WI38 (cell line): ENCODE measurements around the gene ZNF724.
"Not testable (repeated sequence)": the region's sequence is repeated elsewhere in the genome, so short reads cannot be mapped to it uniquely, and the experiment has no call there.

Experiments
- H3K4me3 ChIP-seq: 2 replicates; pipeline ENCODE4 v1.5.1; 2011; ENCODE audit warnings: low read depth, mild to moderate bottlenecking, control low read depth, low read length
- TF ChIP-seq, protein P1 (sequence below): IDR thresholded peaks from 2 replicates; pipeline ENCODE4 v1.5.1; 2012; ENCODE audit warnings: low read depth, mild to moderate bottlenecking, control low read depth, low read length

ZNF724 gene

GRCh38 chr19:23281663-23282276, 31.6 kb upstream of the ZNF724 start:
- TF ChIP-seq, protein P1, sequence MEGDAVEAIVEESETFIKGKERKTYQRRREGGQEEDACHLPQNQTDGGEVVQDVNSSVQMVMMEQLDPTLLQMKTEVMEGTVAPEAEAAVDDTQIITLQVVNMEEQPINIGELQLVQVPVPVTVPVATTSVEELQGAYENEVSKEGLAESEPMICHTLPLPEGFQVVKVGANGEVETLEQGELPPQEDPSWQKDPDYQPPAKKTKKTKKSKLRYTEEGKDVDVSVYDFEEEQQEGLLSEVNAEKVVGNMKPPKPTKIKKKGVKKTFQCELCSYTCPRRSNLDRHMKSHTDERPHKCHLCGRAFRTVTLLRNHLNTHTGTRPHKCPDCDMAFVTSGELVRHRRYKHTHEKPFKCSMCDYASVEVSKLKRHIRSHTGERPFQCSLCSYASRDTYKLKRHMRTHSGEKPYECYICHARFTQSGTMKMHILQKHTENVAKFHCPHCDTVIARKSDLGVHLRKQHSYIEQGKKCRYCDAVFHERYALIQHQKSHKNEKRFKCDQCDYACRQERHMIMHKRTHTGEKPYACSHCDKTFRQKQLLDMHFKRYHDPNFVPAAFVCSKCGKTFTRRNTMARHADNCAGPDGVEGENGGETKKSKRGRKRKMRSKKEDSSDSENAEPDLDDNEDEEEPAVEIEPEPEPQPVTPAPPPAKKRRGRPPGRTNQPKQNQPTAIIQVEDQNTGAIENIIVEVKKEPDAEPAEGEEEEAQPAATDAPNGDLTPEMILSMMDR: no peak
- no peak overlapping the region for H3K4me3 ChIP-seq

DNA sequence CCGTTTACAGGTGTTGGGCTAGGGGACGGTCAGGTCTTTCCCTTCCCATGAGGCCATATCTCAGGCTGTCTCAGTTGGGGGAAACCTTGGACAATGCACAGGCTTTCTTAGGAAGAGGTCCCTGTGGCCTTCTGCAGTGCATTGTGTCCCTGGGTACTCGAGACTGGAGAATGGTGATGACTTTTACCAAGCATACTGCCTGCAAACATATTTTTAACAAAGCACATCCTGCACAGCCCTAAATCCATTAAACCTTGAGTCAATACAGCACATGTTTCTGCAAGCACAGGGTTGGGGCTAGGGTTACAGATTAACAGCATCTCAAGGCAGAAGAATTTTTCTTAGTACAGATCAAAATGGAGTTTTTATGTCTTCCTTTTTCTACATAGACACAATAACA, 27.9 kb upstream of the ZNF724 start:
- H3K4me3 ChIP-seq: not testable (repeated sequence)

- TF ChIP-seq, protein P1: no peak
- H3K4me3 ChIP-seq: peak overlapping the region; percentile 97
Measured at GRCh38 chr19:23273590-23274412, 23.6 kb upstream of the ZNF724 start.

GRCh38 chr19:23273022-23273589, 22.9 kb upstream of the ZNF724 start:
- peak overlapping the region; percentile 97 for H3K4me3 ChIP-seq
- TF ChIP-seq, protein P1: no peak

DNA sequence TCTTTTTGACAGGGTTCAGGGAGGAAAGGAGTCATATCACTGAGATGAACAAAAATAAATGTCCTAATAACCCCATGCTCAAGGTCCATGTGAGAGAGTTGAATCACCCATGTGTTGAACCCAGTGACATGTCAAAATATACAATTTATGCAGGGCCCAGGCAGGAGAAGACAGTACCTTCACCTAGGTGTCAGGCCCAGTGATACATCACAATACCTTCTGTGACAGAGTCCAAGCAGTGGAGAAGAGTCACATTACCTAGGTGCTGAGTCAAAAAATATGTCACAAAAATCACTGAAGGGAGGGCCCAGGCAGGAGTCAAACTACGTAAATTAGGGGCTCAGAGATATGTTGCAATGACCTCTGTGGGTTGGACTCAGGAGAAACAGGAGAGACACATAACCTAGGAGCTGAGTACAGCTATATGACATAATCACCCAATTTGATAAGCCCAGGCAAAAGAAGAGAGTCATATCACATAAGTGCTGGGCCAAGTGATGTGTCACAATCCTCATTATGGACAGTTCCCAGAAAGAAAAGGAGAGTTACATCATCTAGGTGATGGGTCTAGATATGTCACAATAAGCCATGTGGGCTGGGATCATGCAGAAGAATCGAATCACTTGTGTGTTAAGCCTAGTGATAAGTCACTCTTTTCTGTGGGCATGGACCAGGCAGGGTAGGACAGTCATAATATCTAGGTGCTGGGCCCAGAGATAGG, 13.8 kb upstream of the ZNF724 start:
- H3K4me3 ChIP-seq: no peak overlapping the region
- TF ChIP-seq, protein P1: no peak

DNA sequence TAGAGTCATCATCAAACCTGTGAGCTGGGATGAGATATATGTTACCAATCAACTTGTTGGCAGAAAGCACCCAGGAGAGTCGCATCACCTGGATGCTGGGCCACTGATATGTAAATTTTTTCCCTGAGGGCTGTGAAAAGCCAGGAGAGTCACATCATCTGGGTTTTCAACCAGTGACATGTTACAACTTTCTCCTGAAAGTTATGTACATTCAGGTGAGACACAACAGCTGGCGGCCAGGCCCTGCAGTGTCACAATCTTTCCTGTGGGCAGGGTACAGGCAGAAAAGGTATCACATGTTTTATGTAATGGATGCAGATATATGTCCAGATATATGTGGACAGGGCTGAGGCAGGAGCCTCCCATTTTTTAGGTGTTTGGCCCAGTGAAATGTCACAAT, 13.2 kb upstream of the ZNF724 start:
- TF ChIP-seq, protein P1: no peak
- no peak overlapping the region for H3K4me3 ChIP-seq

DNA sequence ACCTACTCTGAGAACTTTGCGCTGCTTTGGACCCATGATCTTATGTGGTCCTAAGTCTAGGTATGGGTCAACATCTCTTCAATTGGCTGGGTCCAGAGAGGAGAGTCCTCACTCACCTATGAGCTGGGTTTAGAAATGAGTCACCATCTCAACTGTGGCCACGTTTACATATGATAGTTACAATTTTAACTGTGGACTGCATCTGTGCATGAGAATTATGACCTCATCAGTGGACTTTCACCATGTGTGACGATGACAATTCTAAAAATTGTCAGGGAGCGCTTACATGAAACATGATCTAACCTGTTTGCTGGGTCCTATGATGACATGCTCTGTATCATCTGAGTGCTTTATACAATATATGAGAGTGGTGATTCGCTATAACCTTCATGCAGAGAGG, 12.7 kb upstream of the ZNF724 start:
- no peak overlapping the region for H3K4me3 ChIP-seq
- TF ChIP-seq, protein P1: no peak
